Body of pancreas (tissue), 4 donors: ENCODE results near the gene GOLGA1.
"Not testable (repeated sequence)": the region's sequence is repeated elsewhere in the genome, so short reads cannot be mapped to it uniquely, and the experiment has no call there.

Experiments
- POLR2A ChIP-seq, 3 donors: fragments of 450-650 bp; IDR thresholded peaks; one replicate each; pipeline ENCODE4 v1.6.1; 2016; ENCODE audit warnings: antibody characterized with exemption in 3 of 3, mild to moderate bottlenecking in 2 of 3
- TF ChIP-seq, protein P1 (sequence below), 7 experiments: fragments of 450-650 bp in 4 of 7; fragments of 200-600 bp in 3 of 7; sonication (generic) in 3 of 7; IDR thresholded peaks; one replicate each; pipeline ENCODE4 v1.5.1; 2016 to 2019; ENCODE audit warnings: antibody characterized with exemption in 7 of 7

GRCh38 chr9:124959671-124960408 lies 19.0 kb upstream of the GOLGA1 start:
- TF ChIP-seq, protein P1, sequence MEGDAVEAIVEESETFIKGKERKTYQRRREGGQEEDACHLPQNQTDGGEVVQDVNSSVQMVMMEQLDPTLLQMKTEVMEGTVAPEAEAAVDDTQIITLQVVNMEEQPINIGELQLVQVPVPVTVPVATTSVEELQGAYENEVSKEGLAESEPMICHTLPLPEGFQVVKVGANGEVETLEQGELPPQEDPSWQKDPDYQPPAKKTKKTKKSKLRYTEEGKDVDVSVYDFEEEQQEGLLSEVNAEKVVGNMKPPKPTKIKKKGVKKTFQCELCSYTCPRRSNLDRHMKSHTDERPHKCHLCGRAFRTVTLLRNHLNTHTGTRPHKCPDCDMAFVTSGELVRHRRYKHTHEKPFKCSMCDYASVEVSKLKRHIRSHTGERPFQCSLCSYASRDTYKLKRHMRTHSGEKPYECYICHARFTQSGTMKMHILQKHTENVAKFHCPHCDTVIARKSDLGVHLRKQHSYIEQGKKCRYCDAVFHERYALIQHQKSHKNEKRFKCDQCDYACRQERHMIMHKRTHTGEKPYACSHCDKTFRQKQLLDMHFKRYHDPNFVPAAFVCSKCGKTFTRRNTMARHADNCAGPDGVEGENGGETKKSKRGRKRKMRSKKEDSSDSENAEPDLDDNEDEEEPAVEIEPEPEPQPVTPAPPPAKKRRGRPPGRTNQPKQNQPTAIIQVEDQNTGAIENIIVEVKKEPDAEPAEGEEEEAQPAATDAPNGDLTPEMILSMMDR (IDR thresholded peaks at IDR 0.05) = not testable (repeated sequence)
- not testable (repeated sequence) for TF ChIP-seq POLR2A (IDR thresholded peaks at IDR 0.05)
